Renal pelvis (tissue), 4 donors: ENCODE measurements around the gene PIEZO2. TPM values are rescaled to one million over a fixed set of nuclear protein-coding genes. Genes with fewer than 3 reads are reported as not detected.
"Not testable (repeated sequence)": the region's sequence is repeated elsewhere in the genome, so short reads cannot be mapped to it uniquely, and the experiment has no call there.

Experiments
- DNase-seq: peaks from one replicate; pipeline ENCODE4 v3.0.0-alpha.2; 2013
- polyA plus RNA-seq, 3 donors: library from polyadenylated mRNA; unstranded; fragments of 120-200 nt; gene quantifications; one replicate each; pipeline ENCODE4 v1.2.1, GENCODE V29; 2013; ENCODE audit not compliant: insufficient read length in 3 of 3

Gene PIEZO2
- polyA plus RNA-seq, 3 donors = 15.3 to 18.2 (median 17.5) TPM

GRCh38 chr18:10894501-10894900 is 254.9 kb downstream of the PIEZO2 start:
- DNase-seq = no peak

- no peak for DNase-seq
Observed at GRCh38 chr18:10893761-10894160, 255.6 kb downstream of the PIEZO2 start.

- no peak for DNase-seq
Observed at GRCh38 chr18:10893196-10893595, 256.2 kb downstream of the PIEZO2 start.

GRCh38 chr18:10892786-10893185 is 256.6 kb downstream of the PIEZO2 start:
- peak; percentile 56 for DNase-seq

- DNase-seq = no peak
Observed at GRCh38 chr18:10890022-10890421, 259.3 kb downstream of the PIEZO2 start.

GRCh38 chr18:10878703-10879102 is 270.7 kb downstream of the PIEZO2 start:
- DNase-seq = no peak

GRCh38 chr18:10877987-10878386 is 271.4 kb downstream of the PIEZO2 start:
- no peak for DNase-seq

- no peak for DNase-seq
Observed at GRCh38 chr18:10875811-10876210, 273.6 kb downstream of the PIEZO2 start.

GRCh38 chr18:10872304-10872703 is 277.1 kb downstream of the PIEZO2 start:
- DNase-seq = no peak

- no peak for DNase-seq
Observed at GRCh38 chr18:10864722-10865121, 284.6 kb downstream of the PIEZO2 start.

- DNase-seq = no peak
Observed at GRCh38 chr18:10863026-10863425, 286.3 kb downstream of the PIEZO2 start.

- peak; percentile 46 for DNase-seq
Observed at GRCh38 chr18:10860928-10861327, 288.4 kb downstream of the PIEZO2 start.

- DNase-seq = no peak
Observed at GRCh38 chr18:10860382-10860781, 289.0 kb downstream of the PIEZO2 start.

- no peak for DNase-seq
Observed at GRCh38 chr18:10858477-10858876, 290.9 kb downstream of the PIEZO2 start.

GRCh38 chr18:10856132-10856531 is 293.2 kb downstream of the PIEZO2 start:
- no peak for DNase-seq

GRCh38 chr18:10852385-10853303 is 296.7 kb downstream of the PIEZO2 start:
- no peak for DNase-seq

- peak; percentile 65 for DNase-seq
Observed at GRCh38 chr18:10851824-10852319, 297.5 kb downstream of the PIEZO2 start.

- DNase-seq = no peak
Observed at GRCh38 chr18:10850840-10851239, 298.5 kb downstream of the PIEZO2 start.

- DNase-seq = no peak
Observed at GRCh38 chr18:10850216-10850615, 299.2 kb downstream of the PIEZO2 start.

GRCh38 chr18:10847907-10848306 is 301.5 kb downstream of the PIEZO2 start:
- DNase-seq = no peak

- DNase-seq = no peak
Observed at GRCh38 chr18:10847408-10847790, 302.0 kb downstream of the PIEZO2 start.

GRCh38 chr18:10846657-10847407 is 302.5 kb downstream of the PIEZO2 start:
- DNase-seq = no peak

- not testable (repeated sequence) for DNase-seq
Observed at GRCh38 chr18:10846035-10846434, 303.3 kb downstream of the PIEZO2 start.
